Mucosa of descending colon (tissue), 3 donors: Measurements from ENCODE around the gene PURA. TPM values are rescaled to one million over a fixed set of nuclear protein-coding genes. Genes with fewer than 3 reads are reported as not detected.
A peak's percentile ranks its signal among the peaks of the same experiment; 100 is the strongest.

Source experiments
- ATAC-seq: fragments of 200-7000 bp; cut with Tn5 transposase; one replicate; pipeline ENCODE4 v1.9.1; 2020; ENCODE audit warnings: mild to moderate bottlenecking, moderate library complexity
- DNase-seq, 3 donors: peaks; one replicate each; pipeline ENCODE4 v3.0.0-alpha.2; 2020
- H3K36me3 ChIP-seq: fragments of 200-600 bp; one replicate; pipeline ENCODE4 v1.8.0; 2021; ENCODE audit warnings: low read depth, mild to moderate bottlenecking
- H3K4me1 ChIP-seq: fragments of 200-600 bp; one replicate; pipeline ENCODE4 v1.8.0; 2021; ENCODE audit warnings: low read depth, mild to moderate bottlenecking
- H3K4me3 ChIP-seq: fragments of 200-600 bp; one replicate; pipeline ENCODE4 v1.8.0; 2021; ENCODE audit warnings: mild to moderate bottlenecking
- H3K9me3 ChIP-seq: fragments of 200-600 bp; one replicate; pipeline ENCODE4 v1.8.0; 2021; ENCODE audit warnings: mild to moderate bottlenecking
- CTCF ChIP-seq: fragments of 200-600 bp; IDR thresholded peaks from one replicate; pipeline ENCODE4 v1.8.0; 2022; ENCODE audit warnings: antibody characterized with exemption, mild to moderate bottlenecking
- intact Hi-C, 2 donors: fragments of 100-400 bp; cut with DNase I in 1 of 2; cut with micrococcal nuclease in 1 of 2; formaldehyde crosslinking; loops; one replicate each; pipeline versions ENCODE4 v1.11.0 to v1.11.1; 2022; cut with DNase I, micrococcal nuclease
- total RNA-seq, 3 donors: library from RNA; stranded (reverse); fragmentation: NEBNext Ultra II Directional in 2 of 3; extraction: Animal tissue kit (Norgen Biotek cat#: 25700) in 2 of 3; gene quantifications; one replicate each; pipeline versions ENCODE4 v1.2.1 to v1.2.4, GENCODE V29; 2021 to 2023
- donor health status: DM: no; HTN: no; CAD: no; lungs with moderate emphysema.
- donor health status: DM: no; HTN: no; CAD: no.
- donor health status: DM: no; HTN: yes; CAD: no.

The PURA gene
- total RNA-seq, 3 donors from 2014 or later: 17.3 to 49.4 (median 18.4) TPM

- Histone ChIP-seq H3K4me3 (peak within 1 kb of the TSS; percentile 84), H3K9me3 (no peaks in the 10 kb centered on the region), H3K36me3 (no peaks in the 10 kb centered on the region), H3K4me1 (peaks cover 20% of the 10 kb centered on the region)
- intact Hi-C loops: no loop called here
- ATAC-seq (peak; percentile 93), DNase-seq (peak; percentile 99)
- no peak for TF ChIP-seq CTCF
Measured at GRCh38 chr5:140174465-140175366, 60.8 kb downstream of the PURA start, which contains the start of gene CYSTM1. CYSTM1 (plus strand) TSS chr5:140175188; CDS start chr5:140194466, 19,278 bp downstream.

Other genes with a start within 250 kb of the PURA start
- 1 to 10 TPM in 1 of 3 donors, under 1 TPM in 2; 0.52 to 7.3 (median 0.89) TPM for gene NRG2, start 70.8 kb upstream of the PURA start, total RNA-seq
- 10 to 100 TPM in 1 of 3 donors, 1 to 10 TPM in 2; 8.1 to 25.1 (median 9.8) TPM for gene IGIP, start 11.8 kb downstream of the PURA start, total RNA-seq
- 100 to 1,000 TPM in 2 of 3 donors, 10 to 100 TPM in 1; 76.3 to 175 (median 136) TPM for gene CYSTM1, start 61.1 kb downstream of the PURA start, total RNA-seq
- gene PFDN1, start 189.0 kb downstream of the PURA start, total RNA-seq: 10 to 100 TPM; 33.5 to 48.0 (median 35.9) TPM
- gene HBEGF, start 232.5 kb downstream of the PURA start, total RNA-seq: 10 to 100 TPM in 2 of 3 donors, 1 to 10 TPM in 1; 8.8 to 15.7 (median 13.1) TPM
- under 1 TPM in 2 of 3 donors, not detected in 1; 0.23 to 0.46 TPM for gene SLC4A9, start 246.1 kb downstream of the PURA start, total RNA-seq